ENCODE measurements around the gene SBNO2.
"Not testable (repeated sequence)": the region's sequence is repeated elsewhere in the genome, so short reads cannot be mapped to it uniquely, and the experiment has no call there.

The SBNO2 gene

DNA sequence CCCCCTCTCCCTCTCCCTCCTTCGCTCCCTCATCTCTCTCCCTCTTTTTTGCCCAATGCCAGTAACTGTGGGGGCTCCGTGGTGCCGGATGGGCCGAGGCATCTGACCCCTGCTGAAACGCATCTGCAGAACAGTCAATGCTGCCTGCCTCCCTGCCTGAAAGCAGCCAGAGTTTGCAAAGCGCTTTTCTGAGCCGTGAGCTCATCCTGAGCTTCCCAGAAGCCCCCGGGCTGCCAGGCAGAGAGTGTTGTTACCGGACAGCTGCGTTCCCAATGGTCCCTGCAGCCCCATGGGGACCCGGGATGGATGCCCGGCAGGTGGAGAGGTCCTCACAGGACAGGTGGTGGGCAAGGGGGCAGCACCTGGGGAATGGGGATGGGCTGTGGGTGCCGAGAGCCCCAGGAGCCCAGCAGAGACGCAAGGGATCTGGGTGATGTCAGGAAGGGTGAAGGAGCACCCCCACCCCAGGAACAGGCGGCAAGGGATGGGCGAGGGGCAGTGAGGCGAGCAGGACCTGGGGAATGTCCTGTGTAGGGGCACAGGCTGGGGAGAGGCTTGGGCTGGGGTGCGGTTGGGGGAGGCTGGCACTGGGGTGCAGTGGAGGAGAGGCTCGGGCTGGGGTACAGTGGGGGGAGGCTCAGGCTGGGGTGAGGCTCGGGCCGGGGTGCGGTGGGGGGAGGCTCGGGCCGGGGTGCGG, 37.3 kb downstream of the SBNO2 start:
- no peak for DNase-seq (ENCODE audit: low read depth in 2 of 2)

DNA sequence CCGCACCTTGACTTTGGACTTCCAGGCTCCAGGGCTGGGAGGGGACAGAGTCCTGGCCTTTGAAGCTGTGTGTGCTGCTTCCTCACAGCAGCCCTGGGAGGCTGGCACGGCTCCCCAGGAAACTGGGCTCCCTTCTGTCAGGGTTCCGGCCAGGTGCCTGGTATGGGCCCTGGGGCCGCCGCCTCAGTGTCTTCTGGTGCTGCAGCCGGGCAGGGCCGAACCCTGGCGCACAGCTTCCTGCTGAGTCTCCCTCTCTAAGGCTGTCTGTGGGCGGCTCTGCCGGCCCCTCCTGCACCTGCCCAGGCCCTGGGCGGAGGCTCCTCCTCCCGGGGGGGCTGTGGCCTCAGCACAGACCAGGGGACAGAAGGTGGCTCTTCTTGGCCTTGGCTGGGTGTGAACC, 37.9 kb downstream of the SBNO2 start:
- DNase-seq (ENCODE audit: low read depth in 2 of 2) = no peak

DNA sequence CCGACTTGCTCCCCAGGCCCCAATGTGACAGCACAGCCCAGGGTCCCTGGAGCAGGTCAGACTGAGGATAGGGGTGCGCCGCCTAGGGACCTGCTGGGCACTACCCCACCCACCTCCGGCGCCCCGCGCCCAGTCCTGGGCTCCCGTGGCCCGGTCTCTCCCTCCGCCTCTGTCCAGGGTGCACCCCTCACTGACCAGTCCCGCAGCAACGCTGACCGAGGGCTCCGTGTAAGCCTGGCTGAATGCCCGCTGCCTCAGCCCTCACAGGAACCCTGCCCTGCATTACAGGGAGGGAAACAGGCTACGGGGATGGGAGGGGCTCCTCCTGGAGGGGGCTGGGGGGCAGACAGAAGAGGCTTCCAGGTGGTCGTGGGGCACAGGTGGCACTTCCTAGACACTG, 38.6 kb downstream of the SBNO2 start:
- DNase-seq (ENCODE audit: low read depth in 2 of 2) = no peak

DNA sequence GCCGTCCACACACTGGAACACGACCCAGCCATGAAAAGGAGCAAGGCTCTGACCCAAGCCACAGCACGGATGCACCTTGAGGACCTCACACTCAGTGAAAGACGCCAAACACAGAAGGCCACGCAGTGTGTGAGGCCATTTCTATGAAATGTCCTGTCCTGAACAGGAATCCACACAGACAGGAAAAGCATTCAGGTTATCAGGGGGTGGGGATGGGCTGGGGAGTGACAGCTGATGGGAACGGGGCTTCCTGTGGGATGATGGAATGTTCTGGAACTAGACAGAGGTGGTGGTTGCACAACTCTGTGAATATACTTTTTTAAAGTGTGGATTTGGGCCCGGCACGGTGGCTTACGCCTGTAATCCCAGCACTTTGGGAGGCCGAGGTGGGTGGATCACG, 39.6 kb downstream of the SBNO2 start:
- DNase-seq (ENCODE audit: low read depth in 2 of 2) = no peak

DNA sequence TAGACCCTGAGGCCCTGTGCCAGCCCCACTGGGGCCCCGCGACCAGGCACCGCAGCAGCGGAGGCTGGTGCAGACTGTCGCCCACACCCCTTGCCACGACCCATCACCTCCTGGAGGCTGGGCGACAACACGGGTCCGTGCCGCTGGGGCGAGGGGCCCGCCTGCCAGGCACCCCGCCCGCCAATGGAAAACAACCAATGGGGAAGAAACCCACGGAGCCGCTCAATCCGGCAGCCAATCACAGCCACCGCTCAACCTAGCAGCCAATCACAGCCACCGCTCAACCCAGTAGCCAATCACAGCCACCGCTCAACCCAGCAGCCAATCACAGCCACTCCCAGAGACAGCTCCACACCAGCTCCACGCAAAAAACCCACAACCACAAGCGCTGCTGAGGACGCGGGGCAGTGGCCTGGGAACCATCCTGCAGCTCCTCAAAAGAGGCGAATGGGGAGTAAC, 40.6 kb downstream of the SBNO2 start:
- DNase-seq (ENCODE audit: low read depth in 2 of 2) = no peak

DNA sequence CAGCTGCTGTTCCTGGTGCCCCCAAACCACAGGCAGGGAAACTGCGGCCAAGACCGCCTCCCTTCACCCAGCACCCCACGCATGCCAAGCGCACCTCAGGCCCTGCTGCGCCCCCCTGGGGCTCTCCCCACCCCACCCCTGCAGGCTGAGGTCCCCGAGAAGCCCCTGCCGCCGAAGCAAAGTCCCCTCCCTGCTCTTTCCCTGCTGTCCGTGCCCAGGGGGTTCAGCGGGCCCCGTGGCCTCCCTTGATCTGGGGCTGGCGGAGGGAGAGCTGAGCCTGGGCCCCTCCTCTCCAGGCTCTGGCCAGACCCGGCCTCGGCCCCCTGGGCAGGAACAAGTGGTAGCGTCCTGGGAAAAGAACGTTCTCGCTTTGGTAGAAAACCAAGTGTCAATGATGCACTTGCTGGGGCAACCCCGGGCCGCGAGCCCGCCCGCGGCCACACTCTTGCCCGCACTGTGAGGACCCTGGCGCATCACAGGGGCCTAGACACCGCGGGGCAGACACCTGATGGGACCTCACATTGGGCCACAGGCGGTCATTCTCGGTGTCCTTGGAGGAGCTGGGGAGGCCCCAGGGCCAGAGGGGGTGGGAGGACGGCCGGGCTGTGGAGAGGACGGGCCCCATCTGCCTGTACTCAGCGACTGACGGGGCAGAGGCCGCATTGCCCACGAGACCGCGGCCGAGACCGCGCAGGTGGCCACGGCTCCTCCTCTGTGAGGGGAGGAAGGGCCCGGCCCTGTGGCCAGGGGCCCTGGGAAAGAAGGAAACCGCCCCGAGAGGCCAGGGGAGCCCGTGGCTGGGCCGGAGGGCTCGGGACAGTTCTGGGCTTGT, 41.3 kb downstream of the SBNO2 start:
- no peak for DNase-seq (ENCODE audit: low read depth in 2 of 2)

DNA sequence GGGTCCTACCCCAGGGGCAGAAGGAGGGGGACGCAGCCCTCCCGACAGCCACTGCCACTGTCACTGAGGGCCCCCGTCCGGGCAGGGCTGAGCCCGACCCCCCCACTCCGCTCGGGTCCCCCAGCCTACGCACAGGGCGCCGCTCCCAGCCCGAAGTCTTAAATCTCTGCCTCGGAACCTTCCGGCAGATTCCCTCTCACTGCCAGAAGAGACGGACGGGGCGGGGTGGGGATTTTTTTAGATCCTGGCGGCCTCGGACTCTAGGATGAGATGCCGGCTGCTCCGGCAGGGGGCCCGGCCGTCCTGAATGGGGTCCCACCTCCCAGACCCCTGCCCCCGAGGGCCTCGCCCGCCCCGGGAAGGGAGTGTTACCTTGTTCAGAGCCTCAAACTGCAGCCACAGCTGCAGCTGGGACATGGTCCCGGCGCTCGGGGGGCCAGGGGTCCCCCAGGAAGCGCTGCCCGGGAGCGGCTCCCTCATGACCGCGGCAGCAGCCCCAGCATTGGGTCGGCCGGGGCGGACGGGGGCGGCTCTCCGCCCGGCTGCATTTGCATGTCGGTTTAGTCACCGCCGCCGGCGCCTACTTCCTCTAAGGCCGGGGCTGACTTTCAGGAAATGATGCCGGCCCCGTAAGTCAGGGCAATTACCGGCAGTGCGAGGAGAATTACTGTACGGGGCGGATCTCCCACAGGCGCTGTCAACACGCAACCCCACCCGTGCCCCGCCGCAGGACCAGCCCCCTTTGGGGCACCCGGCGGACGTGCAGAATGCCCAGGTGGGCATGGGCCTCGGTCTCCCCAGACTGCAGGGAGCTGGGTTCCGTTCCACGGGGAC, 42.1 kb downstream of the SBNO2 start:
- DNase-seq (ENCODE audit: low read depth in 2 of 2) = peak; percentile 54 to 60

DNA sequence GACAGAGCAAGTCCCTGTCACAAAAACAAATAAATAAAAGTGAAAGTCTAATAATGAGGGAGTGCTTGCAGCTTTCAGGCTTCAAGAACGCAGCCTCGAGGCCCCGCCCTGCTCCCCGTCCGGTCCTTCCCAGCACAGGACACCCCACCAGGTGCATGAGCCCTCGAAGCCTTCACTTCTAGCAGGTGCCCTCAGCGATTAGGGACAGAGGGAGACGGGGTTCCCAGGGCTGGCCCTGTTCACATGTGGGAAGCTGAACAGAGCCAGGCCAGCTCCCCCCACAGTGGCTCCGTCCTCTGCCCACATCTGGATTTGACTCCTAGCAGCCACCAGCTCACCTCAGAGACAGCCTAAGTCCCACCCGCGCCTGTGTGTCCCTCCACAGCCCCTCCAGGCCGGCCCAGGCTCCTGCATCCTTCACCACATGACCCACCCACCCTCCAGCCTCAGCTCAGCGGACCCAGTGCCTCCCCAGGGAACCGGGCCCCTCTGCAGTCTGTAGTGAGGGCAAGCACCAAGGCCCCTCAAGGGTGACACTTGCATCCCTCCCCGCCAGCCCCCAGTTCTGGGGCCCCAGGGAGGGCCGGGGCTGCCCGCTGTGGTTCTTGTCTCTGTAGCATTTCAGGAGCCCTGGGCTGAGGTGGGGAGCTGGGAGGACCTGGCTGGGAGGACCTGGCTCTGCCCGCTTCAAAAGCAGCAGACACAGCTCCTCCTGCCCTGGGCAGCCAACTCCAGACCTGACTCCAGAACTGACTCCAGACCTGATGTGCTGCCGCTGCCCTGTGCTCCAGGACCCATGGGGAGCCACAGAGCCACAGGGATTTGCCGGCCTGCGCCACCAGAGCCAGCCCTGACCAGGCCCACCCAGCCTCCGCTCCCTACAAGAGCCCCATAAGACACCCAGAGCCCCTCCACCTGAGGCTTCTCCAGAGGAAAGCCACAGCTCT, 43.0 kb downstream of the SBNO2 start:
- DNase-seq (ENCODE audit: low read depth in 2 of 2) = no peak

DNA sequence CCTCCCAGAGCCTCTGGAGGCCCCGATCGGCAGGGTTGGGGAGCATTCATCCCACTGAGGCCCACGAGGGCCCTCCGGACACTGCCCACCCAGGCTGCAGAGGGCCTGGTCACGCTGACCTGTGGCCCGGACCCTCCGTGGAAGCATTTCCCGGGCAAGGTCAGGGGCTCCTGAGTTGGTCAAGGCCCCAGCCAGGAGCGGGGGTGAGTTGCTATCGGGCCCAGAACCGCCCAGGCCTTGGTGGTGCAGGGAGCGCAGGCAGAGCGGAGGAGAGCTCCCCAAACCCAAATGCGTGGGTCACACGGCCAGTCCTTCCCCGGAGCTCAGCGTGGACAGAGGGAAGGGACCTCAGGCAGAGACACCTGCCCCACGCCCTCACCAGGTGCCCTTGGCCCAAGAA, 44.5 kb downstream of the SBNO2 start:
- no peak for DNase-seq (ENCODE audit: low read depth in 2 of 2)

DNA sequence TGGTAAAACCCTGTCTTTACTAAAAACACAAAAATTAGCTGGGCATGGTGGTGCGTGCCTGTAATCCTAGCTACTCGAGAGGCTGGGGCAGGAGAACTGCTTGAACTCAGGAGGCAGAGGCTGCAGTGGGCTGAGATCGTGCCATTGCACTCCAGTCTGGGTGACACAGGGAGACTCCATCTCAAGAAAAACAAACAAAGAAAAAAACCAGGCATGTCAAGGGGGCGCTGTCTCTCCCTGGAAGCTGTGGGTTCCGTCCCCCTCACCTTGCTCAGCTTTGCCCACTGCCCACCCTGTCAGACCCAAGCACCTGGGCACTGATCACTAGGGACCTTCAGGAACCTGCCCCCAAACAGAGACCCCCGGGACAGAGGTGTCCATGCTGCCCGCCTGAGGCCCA, 45.0 kb downstream of the SBNO2 start:
- DNase-seq (ENCODE audit: low read depth in 2 of 2) = not testable (repeated sequence)

DNA sequence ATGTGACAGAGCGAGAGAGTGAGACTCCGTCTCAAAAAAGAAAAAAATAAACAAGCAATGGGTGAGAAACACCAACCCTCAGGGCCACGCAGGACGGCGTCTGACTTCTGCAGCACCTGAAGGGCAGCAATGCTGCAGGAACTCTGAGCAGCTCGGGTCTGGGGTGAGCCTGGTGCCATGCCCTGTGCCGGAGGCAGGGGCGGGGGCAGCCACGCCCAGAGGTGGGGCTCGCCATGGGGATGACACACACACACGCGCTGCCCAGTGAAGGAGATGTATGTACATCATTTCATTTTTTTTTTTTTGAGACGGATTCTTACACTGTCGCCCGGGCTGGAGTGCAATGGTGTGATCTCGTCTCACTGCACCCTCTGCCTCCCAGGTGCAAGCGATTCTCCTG, 46.0 kb downstream of the SBNO2 start:
- DNase-seq (ENCODE audit: low read depth in 2 of 2) = no peak

DNA sequence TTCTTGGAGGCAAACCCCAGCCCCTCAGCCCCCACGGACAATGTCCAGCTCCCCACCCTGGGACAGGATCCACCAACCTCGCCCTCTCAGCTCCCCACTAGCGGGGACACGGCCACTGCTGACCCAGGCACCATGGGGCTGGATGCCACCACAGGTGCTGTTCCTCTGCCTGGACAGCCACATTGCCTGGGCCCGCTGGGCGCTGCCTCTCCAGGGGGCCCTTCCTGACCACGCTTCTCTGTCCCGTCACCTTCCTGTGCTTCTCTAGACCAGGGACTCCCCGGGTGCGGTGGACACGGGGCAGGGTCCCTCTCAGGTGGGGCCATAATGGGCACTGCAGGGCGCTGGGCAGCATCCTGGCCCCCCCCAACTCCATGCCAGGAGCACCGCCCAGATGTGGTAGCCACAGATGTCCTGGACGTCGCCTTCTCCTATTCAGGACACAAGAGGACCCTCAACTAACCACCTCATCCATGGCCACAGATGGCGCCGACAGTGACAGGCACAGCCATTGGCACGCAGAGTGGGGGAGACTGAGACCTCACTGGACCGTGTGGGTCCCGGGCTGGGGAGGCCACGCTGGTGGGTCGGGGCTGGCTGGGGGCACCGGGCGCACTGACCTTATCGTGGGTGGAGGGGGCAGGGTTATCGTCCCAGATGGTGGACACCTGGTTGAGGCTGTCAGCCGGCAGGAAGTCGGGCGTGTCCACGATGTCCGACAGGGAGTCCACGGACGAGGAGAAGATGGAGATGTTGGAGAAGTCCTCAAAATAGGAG, 46.9 kb downstream of the SBNO2 start:
- DNase-seq (ENCODE audit: low read depth in 2 of 2) = no peak

DNA sequence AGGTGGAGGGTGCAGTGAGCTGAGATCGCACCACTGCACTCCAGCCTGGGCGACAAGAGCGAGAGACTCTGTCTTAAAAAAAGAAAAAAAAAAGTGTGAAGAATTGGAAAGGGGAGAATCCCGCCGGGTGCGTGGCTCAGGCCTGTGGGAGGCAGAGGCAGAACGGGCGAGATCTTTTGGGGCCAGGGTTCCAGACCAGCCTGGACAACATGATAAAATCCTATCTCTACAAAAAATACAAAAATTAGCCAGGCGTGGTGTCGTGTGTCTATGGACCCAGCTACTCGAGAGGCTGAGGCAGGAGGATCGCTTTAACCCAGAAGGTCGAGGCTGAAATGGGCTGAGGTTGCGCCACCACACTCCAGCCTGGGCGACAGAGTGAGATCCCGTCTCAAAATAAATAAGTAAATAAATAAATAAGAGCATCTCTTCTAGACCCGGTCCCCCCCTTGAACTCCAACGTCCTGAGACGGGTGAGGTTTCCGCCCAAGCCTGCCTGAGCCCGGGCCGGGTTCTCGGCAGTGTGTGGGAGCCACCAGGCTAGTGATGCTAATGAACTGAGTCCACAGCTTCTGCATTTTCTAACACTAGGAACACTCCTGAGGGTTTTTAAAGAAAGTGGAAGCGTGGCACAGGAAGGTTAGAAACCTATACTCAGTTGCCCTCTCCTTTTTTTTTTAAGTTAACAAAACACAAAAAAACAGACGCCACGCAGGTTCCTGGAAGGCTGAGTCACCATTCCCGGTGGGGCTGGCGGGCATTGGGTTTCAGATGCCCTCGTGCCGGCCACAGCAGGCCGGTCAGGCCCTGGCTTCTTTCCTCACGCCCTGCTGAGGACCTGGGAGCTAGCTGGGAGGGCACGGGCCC, 48.2 kb downstream of the SBNO2 start:
- no peak for DNase-seq (ENCODE audit: low read depth in 2 of 2)

DNA sequence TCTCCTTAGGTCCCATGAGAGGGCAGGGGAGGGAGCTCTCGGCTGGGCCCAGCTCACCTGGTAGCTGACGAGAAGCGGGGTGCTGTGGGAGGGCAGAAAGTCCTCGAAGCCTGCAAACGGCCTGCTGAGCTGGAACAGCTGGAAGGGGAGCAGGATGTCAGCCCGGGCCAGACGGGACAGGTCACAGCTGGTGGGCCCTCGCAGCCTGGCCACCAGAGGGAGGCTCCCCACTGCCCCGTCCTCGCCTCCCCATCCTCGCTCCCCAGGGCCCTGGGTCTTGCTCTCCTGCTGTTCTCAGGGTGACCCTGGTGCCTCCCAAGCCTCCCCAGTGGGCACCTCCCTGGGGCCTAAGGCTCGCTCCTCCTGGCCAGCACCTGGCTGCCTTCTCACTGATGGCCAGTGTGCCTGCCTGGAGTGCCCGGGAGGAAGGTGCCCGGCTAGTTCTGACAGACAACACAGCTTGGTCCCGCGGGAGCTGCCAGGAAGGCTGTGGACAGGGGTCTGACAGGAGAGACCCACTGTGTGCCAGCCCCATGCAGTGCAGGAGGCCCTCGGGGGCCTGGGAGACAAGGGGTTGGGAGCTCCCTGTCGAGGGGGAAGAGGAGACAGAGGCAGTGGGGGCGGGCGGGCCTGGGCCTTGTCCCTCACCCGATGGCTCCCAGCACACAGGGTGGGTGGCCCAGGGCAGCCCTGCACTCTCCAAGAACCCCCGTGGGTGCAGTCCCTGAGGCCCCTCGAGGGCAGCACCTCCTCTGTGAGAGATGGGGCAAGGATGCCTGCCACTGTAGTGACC, 50.0 kb downstream of the SBNO2 start:
- no peak for DNase-seq (ENCODE audit: low read depth in 2 of 2)

DNA sequence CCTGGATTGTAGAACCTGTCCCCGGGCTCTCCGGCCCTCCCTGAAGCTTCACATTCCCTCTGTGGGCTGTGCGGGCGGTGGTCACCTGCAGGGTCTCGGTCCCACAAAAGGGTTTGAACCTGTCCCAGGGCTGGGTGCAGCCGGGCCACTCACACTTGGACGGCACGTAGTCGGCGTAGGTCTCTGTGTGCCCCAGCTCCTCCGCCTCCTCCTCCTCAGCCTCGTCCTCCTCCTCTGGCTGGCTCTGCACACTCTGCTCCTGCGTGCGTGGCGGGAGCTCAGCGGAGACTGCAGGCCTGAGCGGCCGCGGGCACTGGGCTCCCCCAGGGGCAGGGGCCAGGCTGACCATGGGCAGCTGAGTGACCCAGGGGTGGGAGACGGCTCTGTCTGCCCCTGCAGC, 50.7 kb downstream of the SBNO2 start:
- DNase-seq (ENCODE audit: low read depth in 2 of 2) = no peak

DNA sequence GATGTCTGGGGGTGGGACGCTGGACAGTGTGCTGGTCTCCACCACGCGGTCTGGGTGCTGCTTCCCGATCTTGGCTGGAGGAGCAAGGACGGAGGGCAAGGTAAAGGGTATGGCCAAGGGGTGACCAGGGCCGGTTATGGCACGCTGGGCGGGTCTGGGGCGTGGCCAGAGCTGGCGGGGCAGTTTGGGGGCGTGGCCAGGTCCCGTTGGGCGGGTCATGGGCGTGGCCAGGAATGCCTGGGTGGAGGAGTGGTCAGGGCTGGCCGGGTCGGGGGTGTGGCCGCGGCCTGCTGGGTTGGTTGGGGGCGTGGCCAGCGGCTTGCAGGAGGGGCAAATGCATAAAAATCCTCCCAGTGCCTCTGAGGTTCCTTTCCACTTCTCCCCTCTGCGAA, 51.1 kb downstream of the SBNO2 start:
- no peak for DNase-seq (ENCODE audit: low read depth in 2 of 2)

DNA sequence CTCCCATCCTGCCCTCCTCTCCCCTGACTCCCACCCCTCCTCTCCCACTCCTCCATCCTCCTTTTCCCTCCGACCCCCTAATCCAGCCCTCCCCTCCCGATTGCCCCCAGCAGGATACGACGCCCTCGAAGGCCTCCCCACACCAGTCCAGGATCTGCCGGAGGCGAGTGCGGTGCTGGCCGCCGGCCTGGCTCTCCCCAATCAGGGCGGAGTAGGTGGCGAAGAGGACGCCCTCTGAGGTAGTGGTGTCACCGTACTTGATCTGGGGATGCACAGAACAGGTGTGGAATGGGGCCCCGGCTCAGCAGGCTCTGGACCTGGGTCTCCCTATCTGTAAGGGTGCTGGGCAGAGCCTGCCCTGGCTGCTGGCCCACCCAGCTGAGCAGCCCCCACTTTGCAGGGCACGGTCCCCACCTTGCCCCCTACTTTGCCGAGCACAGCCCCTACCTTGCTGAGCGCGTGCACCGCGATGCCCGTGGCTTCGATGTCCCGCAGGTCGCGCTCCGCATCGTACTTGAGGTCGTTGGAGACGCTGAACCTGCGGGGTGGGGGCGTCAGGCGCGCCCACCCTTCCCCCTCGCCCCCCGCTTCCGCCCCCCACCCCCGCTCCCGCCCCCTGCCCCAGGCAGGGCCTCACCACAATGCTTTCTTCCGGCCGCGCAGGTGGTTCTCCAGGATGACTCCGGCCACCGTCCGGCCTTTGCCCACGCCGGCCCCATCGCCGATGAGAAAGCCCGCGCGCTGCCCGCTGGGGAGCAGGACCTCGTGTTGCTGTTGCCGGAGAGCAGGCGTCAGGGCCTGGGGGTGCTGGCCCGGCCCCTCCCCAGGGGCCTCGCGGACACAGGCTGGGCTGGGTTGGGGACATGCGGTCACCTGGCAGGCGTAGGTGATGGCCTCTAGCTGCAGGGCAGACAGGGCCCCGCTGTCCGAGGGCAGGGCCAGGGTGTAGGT, 51.8 kb downstream of the SBNO2 start:
- DNase-seq (ENCODE audit: low read depth in 2 of 2) = no peak

DNA sequence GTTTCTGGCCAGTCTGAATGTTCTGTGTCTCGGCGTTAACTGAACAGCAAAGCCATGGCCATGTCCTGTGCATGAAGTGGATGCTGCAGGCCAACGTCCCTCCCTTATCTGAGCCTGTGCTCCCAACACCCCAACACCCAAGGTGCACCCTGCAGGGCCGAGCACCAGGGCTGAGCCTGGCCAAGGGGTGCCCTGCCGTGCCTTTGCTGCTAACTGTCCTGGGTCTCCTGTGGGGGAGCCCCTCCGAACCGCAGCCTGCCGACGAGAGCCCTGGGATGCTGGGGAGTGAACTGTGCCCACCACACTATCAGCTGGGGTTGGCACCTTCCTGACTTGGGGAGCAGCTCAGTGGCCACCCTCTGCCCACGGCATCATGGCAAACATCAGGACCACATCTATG, 52.7 kb downstream of the SBNO2 start:
- DNase-seq (ENCODE audit: low read depth in 2 of 2) = no peak

Measured in fibroblast of skin of left biceps (primary cell).